ENCODE results near the gene MCF2.
A peak's percentile ranks its signal among the peaks of the same experiment; 100 is the strongest.

MCF2 gene

DNA sequence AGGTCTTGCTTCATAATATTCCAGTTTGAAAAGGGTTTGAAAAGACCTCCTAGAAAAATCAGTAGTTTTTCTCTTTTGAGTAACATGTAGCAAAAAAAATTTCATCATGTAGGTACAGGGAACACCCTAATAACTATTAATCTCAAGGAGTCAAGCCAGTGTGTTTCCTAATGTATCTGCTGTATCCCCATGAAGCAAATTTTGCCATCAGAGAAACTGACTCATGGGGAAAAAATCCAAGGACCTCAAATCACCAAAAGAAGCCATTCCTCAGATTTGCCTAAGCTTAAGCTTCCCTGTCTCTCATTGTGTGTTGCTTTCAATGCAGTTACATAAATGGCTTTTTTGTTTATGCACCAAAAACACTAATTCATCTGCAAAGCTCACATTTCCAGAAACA lies 147.7 kb downstream of the MCF2 start:
- no peak overlapping the region for H3K4me3 ChIP-seq (ENCODE audit: low read depth, low read length)
- TF ChIP-seq, protein P1, sequence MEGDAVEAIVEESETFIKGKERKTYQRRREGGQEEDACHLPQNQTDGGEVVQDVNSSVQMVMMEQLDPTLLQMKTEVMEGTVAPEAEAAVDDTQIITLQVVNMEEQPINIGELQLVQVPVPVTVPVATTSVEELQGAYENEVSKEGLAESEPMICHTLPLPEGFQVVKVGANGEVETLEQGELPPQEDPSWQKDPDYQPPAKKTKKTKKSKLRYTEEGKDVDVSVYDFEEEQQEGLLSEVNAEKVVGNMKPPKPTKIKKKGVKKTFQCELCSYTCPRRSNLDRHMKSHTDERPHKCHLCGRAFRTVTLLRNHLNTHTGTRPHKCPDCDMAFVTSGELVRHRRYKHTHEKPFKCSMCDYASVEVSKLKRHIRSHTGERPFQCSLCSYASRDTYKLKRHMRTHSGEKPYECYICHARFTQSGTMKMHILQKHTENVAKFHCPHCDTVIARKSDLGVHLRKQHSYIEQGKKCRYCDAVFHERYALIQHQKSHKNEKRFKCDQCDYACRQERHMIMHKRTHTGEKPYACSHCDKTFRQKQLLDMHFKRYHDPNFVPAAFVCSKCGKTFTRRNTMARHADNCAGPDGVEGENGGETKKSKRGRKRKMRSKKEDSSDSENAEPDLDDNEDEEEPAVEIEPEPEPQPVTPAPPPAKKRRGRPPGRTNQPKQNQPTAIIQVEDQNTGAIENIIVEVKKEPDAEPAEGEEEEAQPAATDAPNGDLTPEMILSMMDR (conservative IDR thresholded peaks at IDR 0.05; ENCODE audit: low read depth, low read length) = no peak
- no peak for DNase-seq (ENCODE audit: low read depth)

DNA sequence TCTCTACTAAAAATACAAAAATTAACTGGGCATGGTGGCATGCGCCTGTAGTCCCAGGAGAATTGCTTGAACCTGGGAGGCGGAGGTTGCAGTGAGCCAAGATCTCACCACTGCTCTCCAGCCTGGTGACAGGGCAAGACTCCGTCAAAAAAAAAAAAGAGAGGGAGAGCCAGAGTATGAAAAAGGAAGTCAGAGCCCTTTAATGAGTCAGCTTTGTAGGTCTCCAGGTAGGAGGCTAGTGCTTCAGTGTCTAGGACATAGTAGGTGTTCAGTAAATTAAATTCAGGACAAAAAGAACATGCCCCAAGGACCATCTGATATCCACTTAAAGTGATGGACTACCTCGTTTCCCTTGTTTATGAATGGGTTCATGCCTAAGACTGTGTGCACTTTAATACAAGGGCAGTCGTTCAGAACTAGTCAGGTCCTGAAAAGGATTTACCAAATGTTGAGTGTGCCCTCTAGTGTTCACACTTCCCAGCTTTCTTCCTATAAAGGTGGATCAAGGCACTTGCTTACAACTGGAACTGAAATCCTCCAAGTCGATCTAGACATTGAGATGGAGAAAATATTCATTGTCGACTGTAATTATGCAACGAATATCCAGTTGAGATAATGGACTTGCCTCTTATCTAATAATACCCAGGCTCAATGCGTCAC lies 148.5 kb downstream of the MCF2 start:
- peak; percentile 35 for DNase-seq (ENCODE audit: low read depth)
- no peak overlapping the region for H3K4me3 ChIP-seq (ENCODE audit: low read depth, low read length)
- TF ChIP-seq, protein P1 (conservative IDR thresholded peaks at IDR 0.05; ENCODE audit: low read depth, low read length) = peak; percentile 29

DNA sequence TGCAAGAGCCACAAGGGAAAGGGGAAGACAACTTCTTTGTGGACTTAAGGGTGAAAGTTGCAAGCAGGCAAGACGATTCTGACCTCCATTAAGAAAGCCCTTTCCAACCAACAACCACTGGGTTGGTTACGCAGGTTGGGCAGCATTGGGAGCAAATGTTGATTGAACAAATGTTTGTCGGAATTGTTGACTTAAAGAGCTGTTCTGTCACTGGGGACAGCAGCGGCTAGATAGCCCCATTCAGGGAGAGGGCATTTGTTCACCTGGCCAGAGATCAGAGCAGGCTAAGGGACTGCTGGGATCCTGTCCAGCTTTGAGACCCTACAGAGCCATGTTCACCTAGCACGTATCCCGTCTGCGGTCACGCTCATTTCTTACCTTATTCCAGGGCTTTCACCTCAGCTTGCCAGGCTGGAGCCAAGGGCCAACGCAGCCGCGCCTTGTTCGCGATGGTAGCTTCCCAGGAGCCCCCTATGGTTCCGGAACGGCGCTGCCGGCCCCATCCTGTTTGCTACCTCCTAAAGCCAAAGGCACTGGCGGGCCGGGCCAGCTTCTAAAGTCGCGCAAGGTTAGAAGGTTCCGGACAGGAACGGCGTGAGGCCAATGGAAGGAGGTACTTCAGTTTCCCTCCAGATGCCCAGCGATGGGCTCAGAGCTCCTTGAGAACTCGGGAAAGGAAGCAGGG lies 152.8 kb downstream of the MCF2 start:
- TF ChIP-seq, protein P1 (conservative IDR thresholded peaks at IDR 0.05; ENCODE audit: low read depth, low read length) = no peak
- H3K4me3 ChIP-seq (ENCODE audit: low read depth, low read length) = no peak overlapping the region

DNA sequence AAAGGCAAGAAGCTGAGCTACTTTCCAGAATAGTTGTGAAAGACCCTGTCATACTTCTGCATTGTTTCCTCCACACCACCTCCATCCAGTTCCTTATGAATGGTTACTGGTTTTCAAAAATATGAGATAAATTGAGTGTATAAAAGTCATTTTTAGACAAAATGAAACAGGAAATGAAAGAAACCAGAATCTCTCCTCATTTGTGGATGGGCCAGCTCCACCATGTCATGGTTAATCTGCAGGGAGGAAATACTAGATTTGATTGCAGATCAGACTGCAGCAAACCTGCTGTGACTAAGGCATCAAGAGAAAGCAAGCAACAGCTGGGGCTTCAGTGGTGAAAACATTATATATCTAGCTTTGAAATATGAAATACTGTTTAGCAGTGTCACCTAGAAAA lies 153.6 kb downstream of the MCF2 start:
- no peak for DNase-seq (ENCODE audit: low read depth)
- TF ChIP-seq, protein P1 (conservative IDR thresholded peaks at IDR 0.05; ENCODE audit: low read depth, low read length) = no peak
- no peak overlapping the region for H3K4me3 ChIP-seq (ENCODE audit: low read depth, low read length)

More for the DNA sequence above, 152.8 kb downstream of the MCF2 start:
- DNase-seq (ENCODE audit: low read depth) = no peak

DNA sequence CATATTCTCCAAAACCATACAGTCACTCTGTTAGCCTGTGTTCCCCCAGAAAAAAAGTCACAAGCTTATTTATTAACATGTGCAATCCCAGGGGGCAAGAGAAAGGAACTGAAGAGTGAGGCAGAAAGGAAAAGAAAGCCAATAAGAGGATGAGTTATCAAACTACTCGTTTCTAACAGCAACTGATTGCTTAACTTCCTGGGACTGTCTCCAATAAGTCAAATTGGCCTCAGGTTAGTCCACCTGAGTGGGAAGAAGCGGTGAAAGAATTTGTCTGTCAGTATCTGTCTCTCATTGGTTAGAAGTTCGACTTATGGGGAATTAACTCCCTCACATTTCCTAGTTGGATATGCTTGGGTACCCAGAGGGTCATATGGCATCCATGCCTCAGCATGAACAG lies 163.4 kb downstream of the MCF2 start:
- TF ChIP-seq, protein P1 (conservative IDR thresholded peaks at IDR 0.05; ENCODE audit: low read depth, low read length) = no peak
- no peak for DNase-seq (ENCODE audit: low read depth)
- H3K4me3 ChIP-seq (ENCODE audit: low read depth, low read length) = no peak overlapping the region

DNA sequence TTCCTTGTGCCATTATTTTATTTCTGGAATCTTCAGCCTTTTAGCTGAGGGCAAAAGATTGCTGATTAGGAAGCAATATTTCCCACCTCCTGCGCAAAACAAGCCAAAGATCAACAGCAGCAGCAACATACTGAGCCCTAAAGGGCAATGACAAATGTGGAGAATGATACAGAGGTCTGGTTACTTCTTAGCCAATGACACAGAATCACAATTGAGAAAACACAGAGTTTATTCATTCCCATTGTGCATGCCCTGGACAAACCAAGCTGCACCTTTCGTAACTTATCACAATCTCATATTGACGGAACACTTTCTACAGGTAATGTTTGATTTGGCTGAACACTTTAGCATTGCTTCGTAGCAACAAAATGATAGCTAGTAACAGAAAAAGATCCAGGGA lies 164.0 kb downstream of the MCF2 start:
- H3K4me3 ChIP-seq (ENCODE audit: low read depth, low read length) = no peak overlapping the region
- no peak for DNase-seq (ENCODE audit: low read depth)
- TF ChIP-seq, protein P1 (conservative IDR thresholded peaks at IDR 0.05; ENCODE audit: low read depth, low read length) = no peak

DNA sequence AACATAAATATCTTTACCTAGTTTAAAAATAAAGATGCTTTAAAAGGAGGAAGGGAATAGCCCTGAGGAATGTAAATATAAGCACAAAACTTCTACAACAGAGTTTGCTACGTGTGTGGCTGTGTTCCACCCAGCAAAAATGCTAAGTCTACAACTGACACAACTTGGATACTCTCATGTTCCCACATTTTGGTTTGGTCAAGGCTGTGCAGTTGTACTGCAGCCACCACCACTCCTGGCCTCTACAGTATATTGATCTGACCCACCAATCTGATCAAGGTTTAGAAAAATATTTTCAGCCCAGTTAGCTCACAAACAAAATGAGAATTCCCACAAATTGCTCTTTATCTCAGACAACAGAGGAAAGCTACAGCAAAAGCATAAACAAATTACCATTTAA lies 165.3 kb downstream of the MCF2 start:
- DNase-seq (ENCODE audit: low read depth) = no peak
- TF ChIP-seq, protein P1 (conservative IDR thresholded peaks at IDR 0.05; ENCODE audit: low read depth, low read length) = no peak
- no peak overlapping the region for H3K4me3 ChIP-seq (ENCODE audit: low read depth, low read length)

Measured in choroid plexus epithelial cell (primary cell).